ENCODE data around the gene JAKMIP2.

GRCh38 chr5:147560718-147561331 is 221.7 kb downstream of the JAKMIP2 start:
- TF ChIP-seq POLR2A (IDR thresholded peaks at IDR 0.05) (no peak), CTCF (IDR thresholded peaks at IDR 0.05) (no peak)
